Stimulated activated naive CD4-positive, alpha-beta T cell treated with Interleukin-2 at 50 U/mL for 16 hours (primary cell): ENCODE measurements around the gene CBX5.
"Not testable (repeated sequence)": the region's sequence is repeated elsewhere in the genome, so short reads cannot be mapped to it uniquely, and the experiment has no call there.

Source experiments
- DNase-seq: peaks from one replicate; lab custom pipeline; 2025; lab: John Stamatoyannopoulos, UW

CBX5 gene

GRCh38 chr12:54197010-54197409, 82.9 kb downstream of the CBX5 start:
- DNase-seq: no peak

GRCh38 chr12:54196396-54196795, 83.5 kb downstream of the CBX5 start:
- DNase-seq: no peak

GRCh38 chr12:54195737-54196347, 84.1 kb downstream of the CBX5 start:
- no peak for DNase-seq

GRCh38 chr12:54195080-54195736, 84.7 kb downstream of the CBX5 start:
- no peak for DNase-seq

GRCh38 chr12:54194611-54195010, 85.3 kb downstream of the CBX5 start:
- DNase-seq: not testable (repeated sequence)

GRCh38 chr12:54193434-54193833, 86.5 kb downstream of the CBX5 start:
- no peak for DNase-seq

- peak; percentile 71 for DNase-seq
These were observed 88.3 kb downstream of the CBX5 start for GRCh38 chr12:54191550-54192022.

GRCh38 chr12:54191126-54191525, 88.8 kb downstream of the CBX5 start:
- no peak for DNase-seq

GRCh38 chr12:54189198-54189539, 90.8 kb downstream of the CBX5 start:
- no peak for DNase-seq

GRCh38 chr12:54187075-54187474, 92.8 kb downstream of the CBX5 start:
- no peak for DNase-seq

GRCh38 chr12:54185919-54186318, 94.0 kb downstream of the CBX5 start:
- no peak for DNase-seq

GRCh38 chr12:54185297-54185696, 94.6 kb downstream of the CBX5 start:
- not testable (repeated sequence) for DNase-seq

- no peak for DNase-seq
These were observed 95.7 kb downstream of the CBX5 start for GRCh38 chr12:54184024-54184805.

GRCh38 chr12:54182981-54183380, 96.9 kb downstream of the CBX5 start:
- no peak for DNase-seq

GRCh38 chr12:54182086-54182485, 97.8 kb downstream of the CBX5 start:
- no peak for DNase-seq
